HEK293T (cell line): ENCODE results near the gene ARTN.

ENCODE experiments used
- CTCF ChIA-PET: fragments of 350-600 bp; formaldehyde crosslinking; extraction: SDS; loops from one replicate; lab custom pipeline; 2021; ENCODE audit warnings: antibody characterized with exemption, inconsistent platforms; lab: Yijun Ruan, JAX
- POLR2A ChIA-PET: fragments of 350-600 bp; formaldehyde crosslinking; extraction: SDS; loops from one replicate; lab custom pipeline; 2020; ENCODE audit warnings: antibody characterized with exemption, inconsistent platforms; lab: Yijun Ruan, JAX
- DNase-seq: peaks from one replicate; pipeline ENCODE4 v3.0.0; 2012; ENCODE audit warnings: mixed read lengths; ENCODE audit errors: extremely low spot score
- ARNT ChIP-seq: fragments of 450-650 bp; IDR thresholded peaks from 2 replicates; pipeline ENCODE4 v1.6.1; 2017; ENCODE audit warnings: mild to moderate bottlenecking
- BHLHE40 ChIP-seq: fragments of 450-650 bp; IDR thresholded peaks from 2 replicates; pipeline ENCODE4 v1.6.1; 2016; ENCODE audit warnings: mild to moderate bottlenecking, moderate library complexity, borderline replicate concordance
- CTBP1 ChIP-seq: fragments of 450-650 bp; IDR thresholded peaks from 2 replicates; pipeline ENCODE4 v1.6.1; 2016; ENCODE audit warnings: borderline replicate concordance
- ELF4 ChIP-seq: fragments of 450-650 bp; IDR thresholded peaks from 2 replicates; pipeline ENCODE4 v1.6.1; 2017; ENCODE audit warnings: antibody characterized with exemption
- FOXA1 ChIP-seq: fragments of 450-650 bp; IDR thresholded peaks from 2 replicates; pipeline ENCODE4 v1.6.1; 2016; ENCODE audit warnings: mild to moderate bottlenecking
- FOXK2 ChIP-seq: fragments of 450-650 bp; IDR thresholded peaks from 2 replicates; pipeline ENCODE4 v1.6.1; 2016; ENCODE audit warnings: mild to moderate bottlenecking
- FOXM1 ChIP-seq: fragments of 450-650 bp; IDR thresholded peaks from 2 replicates; pipeline ENCODE4 v1.6.1; 2017; ENCODE audit warnings: mild to moderate bottlenecking, borderline replicate concordance
- HDGF ChIP-seq: fragments of 450-650 bp; IDR thresholded peaks from 2 replicates; pipeline ENCODE4 v1.6.1; 2017; ENCODE audit warnings: antibody characterized with exemption, borderline replicate concordance
- L3MBTL2 ChIP-seq: fragments of 450-650 bp; conservative IDR thresholded peaks from 2 replicates; pipeline ENCODE4 v1.6.1; 2016; ENCODE audit warnings: mild to moderate bottlenecking
- LEF1 ChIP-seq: fragments of 450-650 bp; IDR thresholded peaks from 2 replicates; pipeline ENCODE4 v1.6.1; 2017; ENCODE audit warnings: mild to moderate bottlenecking, borderline replicate concordance
- NFRKB ChIP-seq: fragments of 450-650 bp; IDR thresholded peaks from 2 replicates; pipeline ENCODE4 v1.6.1; 2016; ENCODE audit warnings: mild to moderate bottlenecking, moderate library complexity
- PKNOX1 ChIP-seq: fragments of 450-650 bp; IDR thresholded peaks from 2 replicates; pipeline ENCODE4 v1.6.1; 2016
- SP1 ChIP-seq: fragments of 450-650 bp; IDR thresholded peaks from 2 replicates; pipeline ENCODE4 v1.6.1; 2017
- SUZ12 ChIP-seq: fragments of 450-650 bp; IDR thresholded peaks from 2 replicates; pipeline ENCODE4 v1.6.1; 2016; ENCODE audit warnings: mild to moderate bottlenecking
- TARDBP ChIP-seq: fragments of 450-650 bp; IDR thresholded peaks from 2 replicates; pipeline ENCODE4 v1.6.1; 2016
- ZNF384 ChIP-seq: fragments of 450-650 bp; IDR thresholded peaks from 2 replicates; pipeline ENCODE4 v1.6.1; 2016

Gene ARTN

GRCh38 chr1:43900386-43900785 is 33.2 kb upstream of the ARTN start:
- ChIA-PET POLR2A (no interaction called here), CTCF (interaction anchor here (0.6 kb wide), 1 partner anchor 478 kb away, joined by 3 read pairs; no protein-coding TSS in a partner anchor)
- DNase-seq, result no peak
- TF ChIP-seq FOXK2 (no peak), HDGF (no peak), ZNF384 (no peak), ELF4 (no peak), LEF1 (no peak), NFRKB (no peak), SUZ12 (no peak), L3MBTL2 (no peak)

- DNase-seq, result no peak
- no peak for TF ChIP-seq TARDBP
- no peak for TF ChIP-seq L3MBTL2
- TF ChIP-seq SUZ12, result no peak
- ChIA-PET CTCF (interaction anchor here (0.9 kb wide), 1 partner anchor 34 kb away, joined by 3 read pairs; no protein-coding TSS in a partner anchor), POLR2A (no interaction called here)
These were observed 32.2 kb upstream of the ARTN start for GRCh38 chr1:43901196-43901961.

GRCh38 chr1:43902058-43902831 is 31.4 kb upstream of the ARTN start:
- TF ChIP-seq FOXK2, result no peak
- TF ChIP-seq HDGF, result no peak
- TF ChIP-seq ZNF384, result no peak
- no peak for TF ChIP-seq CTBP1
- TF ChIP-seq L3MBTL2, result no peak
- TF ChIP-seq LEF1, result no peak
- TF ChIP-seq TARDBP, result no peak
- TF ChIP-seq NFRKB, result no peak
- no peak for TF ChIP-seq SP1
- TF ChIP-seq BHLHE40, result no peak
- TF ChIP-seq ELF4, result no peak
- no peak for TF ChIP-seq ARNT
- TF ChIP-seq SUZ12, result no peak
- TF ChIP-seq FOXA1, result no peak
- TF ChIP-seq PKNOX1, result no peak
- no peak for TF ChIP-seq FOXM1
- DNase-seq, result no peak
- POLR2A ChIA-PET, result no interaction called here
- CTCF ChIA-PET, result no interaction called here

- CTCF ChIA-PET, result no interaction called here
- POLR2A ChIA-PET, result no interaction called here
- no peak for DNase-seq
- TF ChIP-seq PKNOX1 (no peak), BHLHE40 (no peak), TARDBP (no peak), L3MBTL2 (no peak), FOXM1 (no peak), FOXA1 (no peak), ZNF384 (no peak), SUZ12 (no peak), ARNT (no peak), LEF1 (no peak), FOXK2 (no peak), SP1 (no peak), CTBP1 (no peak), ELF4 (no peak), HDGF (no peak), NFRKB (no peak)
These were observed 28.7 kb upstream of the ARTN start for GRCh38 chr1:43904660-43905551.

GRCh38 chr1:43908226-43908625 is 25.4 kb upstream of the ARTN start:
- CTCF ChIA-PET, result no interaction called here
- TF ChIP-seq LEF1 (no peak), FOXM1 (no peak), FOXA1 (no peak), TARDBP (no peak), ELF4 (no peak), CTBP1 (no peak)
- POLR2A ChIA-PET, result no interaction called here
- DNase-seq, result no peak

- CTCF ChIA-PET, result no interaction called here
- TF ChIP-seq SP1 (no peak), FOXA1 (no peak), HDGF (no peak), SUZ12 (no peak), LEF1 (no peak), PKNOX1 (no peak), ARNT (no peak), TARDBP (no peak), CTBP1 (no peak)
- no peak for DNase-seq
- POLR2A ChIA-PET, result no interaction called here
These were observed 24.7 kb upstream of the ARTN start for GRCh38 chr1:43908858-43909257.
